T-helper 17 cell (primary cell): Measurements from ENCODE around the gene RBM26. TPM values are rescaled to one million over a fixed set of nuclear protein-coding genes. Genes with fewer than 3 reads are reported as not detected.

ENCODE experiments used
- ATAC-seq: fragments of 150-1000 bp; cut with Tn5 transposase; 2 replicates; pipeline ENCODE4 v1.10.0; 2021; ENCODE audit warnings: mild to moderate bottlenecking, moderate library complexity
- DNase-seq, 3 donors: peaks; one replicate each; pipeline versions ENCODE4 v3.0.0 to v3.0.0-alpha.2; 2020 to 2021
- H3K9me3 ChIP-seq: one replicate; pipeline ENCODE4 v1.7.0; 2013; ENCODE audit warnings: low read length, mild to moderate bottlenecking; ENCODE audit not compliant: control insufficient read depth, poor library complexity, severe bottlenecking
- H3K27ac Mint-ChIP-seq: one replicate; pipeline ENCODE4 v1.8.0; 2022; ENCODE audit warnings: mild to moderate bottlenecking, moderate library complexity, mixed read lengths
- H3K27me3 Mint-ChIP-seq: one replicate; pipeline ENCODE4 v1.8.0; 2022; ENCODE audit warnings: mixed read lengths
- H3K36me3 Mint-ChIP-seq: one replicate; pipeline ENCODE4 v1.8.0; 2022; ENCODE audit warnings: low read depth, mixed read lengths
- H3K4me1 Mint-ChIP-seq: one replicate; pipeline ENCODE4 v1.8.0; 2022; ENCODE audit warnings: mild to moderate bottlenecking, mixed read lengths
- H3K4me3 Mint-ChIP-seq: one replicate; pipeline ENCODE4 v1.8.0; 2022; ENCODE audit warnings: mild to moderate bottlenecking, moderate library complexity, mixed read lengths
- total RNA-seq, 4 donors: library from RNA in 2 of 4; stranded (reverse) in 2 of 4; gene quantifications; one replicate each; pipeline ENCODE4 v1.2.3 and lab custom pipeline; 2022 to 2026

The RBM26 gene
- total RNA-seq, 2 donors from 2014 or later = 61.8 to 64.6 TPM

- no peaks in the 10 kb centered on the region for H3K9me3 ChIP-seq
- Mint-ChIP-seq H3K4me1 (peaks cover 2% of the 10 kb centered on the region), H3K27me3 (no peaks in the 10 kb centered on the region), H3K4me3 (no peak overlapping the region), H3K36me3 (peaks cover 4% of the 10 kb centered on the region), H3K27ac (no peak overlapping the region)
- no peak for ATAC-seq
- DNase-seq = no peak
These were observed 85.6 kb downstream of the RBM26 start for GRCh38 chr13:79320433-79320832.

- H3K9me3 ChIP-seq = no peaks in the 10 kb centered on the region
- no peak for DNase-seq
- peaks cover 2% of the 10 kb centered on the region for H3K4me1 Mint-ChIP-seq
- no peaks in the 10 kb centered on the region for H3K27me3 Mint-ChIP-seq
- no peak for ATAC-seq
- H3K36me3 Mint-ChIP-seq = peaks cover 6% of the 10 kb centered on the region
- H3K4me3 Mint-ChIP-seq = no peak overlapping the region
- no peak overlapping the region for H3K27ac Mint-ChIP-seq
These were observed 87.4 kb downstream of the RBM26 start for GRCh38 chr13:79318664-79319063.

GRCh38 chr13:79317856-79318255 is 88.2 kb downstream of the RBM26 start:
- Mint-ChIP-seq H3K36me3 (peaks cover 6% of the 10 kb centered on the region), H3K27me3 (no peaks in the 10 kb centered on the region), H3K4me1 (peaks cover 2% of the 10 kb centered on the region), H3K4me3 (no peak overlapping the region), H3K27ac (no peak overlapping the region)
- H3K9me3 ChIP-seq = no peaks in the 10 kb centered on the region
- ATAC-seq (no peak), DNase-seq (no peak)

GRCh38 chr13:79314652-79315051 is 91.4 kb downstream of the RBM26 start:
- Mint-ChIP-seq H3K27me3 (no peaks in the 10 kb centered on the region), H3K4me3 (no peak overlapping the region), H3K27ac (peak overlapping the region; percentile 29), H3K36me3 (peaks cover 2% of the 10 kb centered on the region), H3K4me1 (no peaks in the 10 kb centered on the region)
- DNase-seq = no peak
- no peak for ATAC-seq
- H3K9me3 ChIP-seq = no peaks in the 10 kb centered on the region

GRCh38 chr13:79312340-79312855 is 93.7 kb downstream of the RBM26 start:
- H3K9me3 ChIP-seq = no peaks in the 10 kb centered on the region
- Mint-ChIP-seq H3K36me3 (peaks cover 2% of the 10 kb centered on the region), H3K4me1 (no peaks in the 10 kb centered on the region), H3K27me3 (no peaks in the 10 kb centered on the region), H3K27ac (no peak overlapping the region), H3K4me3 (no peak overlapping the region)
- no peak for ATAC-seq
- no peak for DNase-seq

- no peak for ATAC-seq
- peaks cover under 1% of the 10 kb centered on the region for H3K27me3 Mint-ChIP-seq
- no peaks in the 10 kb centered on the region for H3K9me3 ChIP-seq
- no peak overlapping the region for H3K4me3 Mint-ChIP-seq
- no peaks in the 10 kb centered on the region for H3K4me1 Mint-ChIP-seq
- peaks cover 2% of the 10 kb centered on the region for H3K36me3 Mint-ChIP-seq
- no peak overlapping the region for H3K27ac Mint-ChIP-seq
- DNase-seq = no peak
These were observed 94.7 kb downstream of the RBM26 start for GRCh38 chr13:79311386-79311785.

GRCh38 chr13:79309690-79310089 is 96.4 kb downstream of the RBM26 start:
- ATAC-seq = no peak
- peaks cover 6% of the 10 kb centered on the region for H3K27me3 Mint-ChIP-seq
- H3K36me3 Mint-ChIP-seq = no peaks in the 10 kb centered on the region
- no peak overlapping the region for H3K4me3 Mint-ChIP-seq
- no peaks in the 10 kb centered on the region for H3K4me1 Mint-ChIP-seq
- no peak for DNase-seq
- no peaks in the 10 kb centered on the region for H3K9me3 ChIP-seq
- no peak overlapping the region for H3K27ac Mint-ChIP-seq

GRCh38 chr13:79307866-79308298 is 98.2 kb downstream of the RBM26 start:
- Mint-ChIP-seq H3K4me3 (no peak overlapping the region), H3K27ac (peak overlapping the region; percentile 29), H3K4me1 (no peaks in the 10 kb centered on the region), H3K36me3 (no peaks in the 10 kb centered on the region), H3K27me3 (peaks cover 6% of the 10 kb centered on the region)
- DNase-seq (no peak), ATAC-seq (no peak)
- H3K9me3 ChIP-seq = no peaks in the 10 kb centered on the region

- ATAC-seq = no peak
- Mint-ChIP-seq H3K4me1 (no peaks in the 10 kb centered on the region), H3K27me3 (peaks cover 10% of the 10 kb centered on the region), H3K36me3 (no peaks in the 10 kb centered on the region), H3K4me3 (no peak overlapping the region), H3K27ac (no peak overlapping the region)
- no peak for DNase-seq
- no peaks in the 10 kb centered on the region for H3K9me3 ChIP-seq
These were observed 98.6 kb downstream of the RBM26 start for GRCh38 chr13:79307433-79307861.

GRCh38 chr13:79306650-79307049 is 99.4 kb downstream of the RBM26 start:
- H3K36me3 Mint-ChIP-seq = no peaks in the 10 kb centered on the region
- DNase-seq (no peak), ATAC-seq (no peak)
- no peaks in the 10 kb centered on the region for H3K9me3 ChIP-seq
- H3K4me1 Mint-ChIP-seq = no peaks in the 10 kb centered on the region
- no peak overlapping the region for H3K27ac Mint-ChIP-seq
- peaks cover 10% of the 10 kb centered on the region for H3K27me3 Mint-ChIP-seq
- H3K4me3 Mint-ChIP-seq = no peak overlapping the region

GRCh38 chr13:79297128-79297527 is 108.9 kb downstream of the RBM26 start:
- Mint-ChIP-seq H3K36me3 (no peaks in the 10 kb centered on the region), H3K27me3 (peaks cover 12% of the 10 kb centered on the region), H3K27ac (no peak overlapping the region), H3K4me1 (no peaks in the 10 kb centered on the region), H3K4me3 (no peak overlapping the region)
- no peaks in the 10 kb centered on the region for H3K9me3 ChIP-seq
- no peak for DNase-seq
- ATAC-seq = no peak

- H3K27me3 Mint-ChIP-seq = peaks cover 12% of the 10 kb centered on the region
- no peaks in the 10 kb centered on the region for H3K4me1 Mint-ChIP-seq
- H3K4me3 Mint-ChIP-seq = no peak overlapping the region
- no peaks in the 10 kb centered on the region for H3K9me3 ChIP-seq
- ATAC-seq = no peak
- no peak overlapping the region for H3K27ac Mint-ChIP-seq
- H3K36me3 Mint-ChIP-seq = no peaks in the 10 kb centered on the region
- no peak for DNase-seq
These were observed 109.9 kb downstream of the RBM26 start for GRCh38 chr13:79295906-79296706.

- ATAC-seq = no peak
- Mint-ChIP-seq H3K4me1 (no peaks in the 10 kb centered on the region), H3K27ac (peak overlapping the region; percentile 51), H3K4me3 (no peak overlapping the region), H3K36me3 (peaks cover 2% of the 10 kb centered on the region), H3K27me3 (peaks cover 12% of the 10 kb centered on the region)
- DNase-seq = no peak
- H3K9me3 ChIP-seq = no peaks in the 10 kb centered on the region
These were observed 115.3 kb downstream of the RBM26 start for GRCh38 chr13:79290595-79291244.
